HEK293 (cell line): ENCODE data around the gene DHX57.

Experiments
- CTCF ChIA-PET: fragments of 350-600 bp; formaldehyde crosslinking; extraction: SDS; loops from one replicate; lab custom pipeline; 2021; ENCODE audit warnings: antibody characterized with exemption; lab: Yijun Ruan, JAX
- POLR2A ChIA-PET: fragments of 300-600 bp; formaldehyde crosslinking; extraction: SDS; loops from one replicate; lab custom pipeline; 2020; ENCODE audit warnings: antibody characterized with exemption, inconsistent platforms; lab: Yijun Ruan, JAX
- H3K27ac ChIP-seq: fragments of 200-500 bp; sonication (Bioruptor generic); 2 replicates; pipeline ENCODE4 v1.5.1; 2014; ENCODE audit warnings: low read depth, low read length, control low read depth, inconsistent platforms; ENCODE audit errors: extremely low read depth
- H3K36me3 ChIP-seq, 2 experiments: fragments of 200-500 bp in 1 of 2; sonication (Bioruptor generic) in 1 of 2; 1 replicate in 1 of 2; 2 replicates in 1 of 2; pipeline ENCODE4 v1.5.1; 2014 to 2017; ENCODE audit warnings: inconsistent platforms in 2 of 2, low read length in 2 of 2; ENCODE audit not compliant: control insufficient read depth in 2 of 2, insufficient read depth in 1 of 2
- H3K4me1 ChIP-seq: fragments of 200-500 bp; sonication (Bioruptor generic); 2 replicates; pipeline ENCODE4 v1.5.1; 2014; ENCODE audit warnings: mild to moderate bottlenecking, low read length, inconsistent platforms; ENCODE audit not compliant: control insufficient read depth, insufficient read depth
- H3K4me3 ChIP-seq: 2 replicates; pipeline ENCODE4 v1.5.1; 2011; ENCODE audit warnings: low read depth, mild to moderate bottlenecking, control low read depth, low read length, moderate library complexity
- H3K9me3 ChIP-seq: fragments of 200-500 bp; sonication (Bioruptor generic); 2 replicates; pipeline ENCODE4 v1.5.1; 2014; ENCODE audit warnings: low read depth, low read length, inconsistent platforms; ENCODE audit not compliant: control insufficient read depth, insufficient read depth
- GFI1B ChIP-seq: fragments of 450-650 bp; formaldehyde crosslinking; IDR thresholded peaks from 2 replicates; pipeline ENCODE4 v1.5.1; 2016; ENCODE audit warnings: missing biosample characterization, missing genetic modification characterization
- HOXD13 ChIP-seq: sonication (generic); formaldehyde crosslinking; IDR thresholded peaks from 2 replicates; pipeline ENCODE4 v1.8.0; 2022; ENCODE audit warnings: missing genetic modification reagents, borderline replicate concordance
- OSR2 ChIP-seq: fragments of 450-650 bp; formaldehyde crosslinking; IDR thresholded peaks from 2 replicates; pipeline ENCODE4 v1.5.1; 2016; ENCODE audit warnings: missing biosample characterization, missing genetic modification characterization
- OVOL3 ChIP-seq: fragments of 450-650 bp; formaldehyde crosslinking; IDR thresholded peaks from 2 replicates; pipeline ENCODE4 v1.5.1; 2016; ENCODE audit warnings: missing biosample characterization, missing genetic modification characterization
- SP3 ChIP-seq: fragments of 450-650 bp; formaldehyde crosslinking; IDR thresholded peaks from 2 replicates; pipeline ENCODE4 v1.5.1; 2016; ENCODE audit warnings: missing biosample characterization, missing genetic modification characterization
- SP7 ChIP-seq: fragments of 450-650 bp; formaldehyde crosslinking; IDR thresholded peaks from 2 replicates; pipeline ENCODE4 v1.5.1; 2016; ENCODE audit warnings: missing biosample characterization, missing genetic modification characterization
- TCF7L2 ChIP-seq: IDR thresholded peaks from 2 replicates; pipeline ENCODE4 v1.6.1; 2011; ENCODE audit warnings: low read depth, mild to moderate bottlenecking, inconsistent platforms, low read length, moderate library complexity, borderline replicate concordance
- ZBTB1 ChIP-seq: fragments of 450-650 bp; formaldehyde crosslinking; IDR thresholded peaks from 2 replicates; pipeline ENCODE4 v1.5.1; 2016; ENCODE audit warnings: missing biosample characterization, missing genetic modification characterization
- ZBTB48 ChIP-seq: fragments of 450-650 bp; formaldehyde crosslinking; IDR thresholded peaks from 2 replicates; pipeline ENCODE4 v1.5.1; 2016; ENCODE audit warnings: missing biosample characterization, missing genetic modification characterization
- ZBTB7A ChIP-seq: fragments of 450-650 bp; formaldehyde crosslinking; IDR thresholded peaks from 2 replicates; pipeline ENCODE4 v1.5.1; 2016; ENCODE audit warnings: low read depth, missing biosample characterization, missing genetic modification characterization
- ZFP41 ChIP-seq: fragments of 450-650 bp; formaldehyde crosslinking; IDR thresholded peaks from 2 replicates; pipeline ENCODE4 v1.5.1; 2016; ENCODE audit warnings: missing biosample characterization, missing genetic modification characterization, borderline replicate concordance
- ZIC2 ChIP-seq: fragments of 450-650 bp; formaldehyde crosslinking; IDR thresholded peaks from 2 replicates; pipeline ENCODE4 v1.5.1; 2016; ENCODE audit warnings: missing biosample characterization, missing genetic modification characterization
- ZNF112 ChIP-seq: fragments of 450-650 bp; formaldehyde crosslinking; IDR thresholded peaks from 2 replicates; pipeline ENCODE4 v1.5.0; 2017; ENCODE audit warnings: missing biosample characterization, missing genetic modification characterization
- ZNF132 ChIP-seq: fragments of 450-650 bp; formaldehyde crosslinking; IDR thresholded peaks from 2 replicates; pipeline ENCODE4 v1.5.1; 2017; ENCODE audit warnings: missing biosample characterization, missing genetic modification characterization, borderline replicate concordance
- ZNF16 ChIP-seq: fragments of 450-650 bp; formaldehyde crosslinking; IDR thresholded peaks from 2 replicates; pipeline ENCODE4 v1.5.1; 2016; ENCODE audit warnings: low read depth, missing biosample characterization, missing genetic modification characterization
- ZNF174 ChIP-seq: fragments of 450-650 bp; formaldehyde crosslinking; IDR thresholded peaks from 2 replicates; pipeline ENCODE4 v1.5.0; 2017; ENCODE audit warnings: missing biosample characterization, mild to moderate bottlenecking, missing genetic modification characterization
- ZNF19 ChIP-seq: fragments of 450-650 bp; formaldehyde crosslinking; IDR thresholded peaks from 2 replicates; pipeline ENCODE4; 2016; ENCODE audit warnings: missing biosample characterization, missing genetic modification characterization, low read depth
- ZNF223 ChIP-seq: fragments of 450-650 bp; formaldehyde crosslinking; IDR thresholded peaks from 2 replicates; pipeline ENCODE4 v1.5.1; 2016; ENCODE audit warnings: missing biosample characterization, missing genetic modification characterization
- ZNF341 ChIP-seq: fragments of 450-650 bp; formaldehyde crosslinking; IDR thresholded peaks from 2 replicates; pipeline ENCODE4; 2016; ENCODE audit warnings: low read depth, missing biosample characterization, missing genetic modification characterization
- ZNF548 ChIP-seq: fragments of 450-650 bp; formaldehyde crosslinking; IDR thresholded peaks from 2 replicates; pipeline ENCODE4 v1.5.1; 2016; ENCODE audit warnings: missing biosample characterization, missing genetic modification characterization
- ZNF558 ChIP-seq: fragments of 450-650 bp; formaldehyde crosslinking; IDR thresholded peaks from 2 replicates; pipeline ENCODE4 v1.5.1; 2016; ENCODE audit warnings: missing biosample characterization, missing genetic modification characterization
- ZNF561 ChIP-seq: fragments of 450-650 bp; IDR thresholded peaks from 2 replicates; pipeline ENCODE4 v1.5.1; 2018; ENCODE audit warnings: missing biosample characterization, missing genetic modification characterization, borderline replicate concordance
- ZNF658 ChIP-seq: fragments of 450-650 bp; formaldehyde crosslinking; IDR thresholded peaks from 2 replicates; pipeline ENCODE4; 2016; ENCODE audit warnings: missing biosample characterization, missing genetic modification characterization
- ZNF707 ChIP-seq: fragments of 450-650 bp; formaldehyde crosslinking; IDR thresholded peaks from 2 replicates; pipeline ENCODE4 v1.5.1; 2016; ENCODE audit warnings: missing biosample characterization, missing genetic modification characterization
- ZSCAN30 ChIP-seq: fragments of 450-650 bp; IDR thresholded peaks from 2 replicates; pipeline ENCODE4 v1.5.1; 2018; ENCODE audit warnings: missing biosample characterization, mild to moderate bottlenecking, missing genetic modification characterization, moderate library complexity
- ZXDB ChIP-seq: fragments of 450-650 bp; formaldehyde crosslinking; IDR thresholded peaks from 2 replicates; pipeline ENCODE4 v1.5.1; 2016; ENCODE audit warnings: missing biosample characterization, missing genetic modification characterization
- TF ChIP-seq, protein P1 (sequence below): fragments of 450-650 bp; formaldehyde crosslinking; IDR thresholded peaks from 2 replicates; pipeline ENCODE4 v1.5.1; 2016; ENCODE audit warnings: missing biosample characterization, missing genetic modification characterization
- TF ChIP-seq, protein P2 (sequence below): fragments of 450-650 bp; formaldehyde crosslinking; optimal IDR thresholded peaks from 2 replicates; pipeline ENCODE3; 2016; ENCODE audit warnings: missing biosample characterization, mild to moderate bottlenecking, missing genetic modification characterization

Gene DHX57

DNA sequence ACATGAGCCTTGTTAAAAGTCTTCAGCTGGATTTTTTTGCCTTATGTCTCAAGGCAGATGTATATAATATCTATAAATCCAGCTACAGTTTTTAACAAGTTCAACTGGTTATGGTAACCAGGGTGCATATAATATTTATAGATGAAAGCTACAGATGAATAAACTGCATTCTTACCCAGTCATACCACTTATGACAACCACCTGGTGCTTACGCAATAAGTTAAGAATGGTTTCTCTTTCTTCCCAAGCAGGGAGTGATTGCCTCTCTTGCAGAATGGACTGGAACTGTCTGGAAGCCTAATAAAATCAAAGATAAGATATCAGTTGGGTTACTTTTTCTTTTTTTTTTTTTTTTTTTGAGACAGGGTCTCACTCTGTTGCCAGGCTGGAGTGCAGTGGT lies 19.6 kb downstream of the DHX57 start:
- TF ChIP-seq ZNF16 (tag by site-specific recombination) (no peak), ZNF341 (tag by site-specific recombination) (no peak), ZSCAN30 (tag by site-specific recombination) (no peak), ZNF561 (tag by site-specific recombination) (no peak), ZBTB48 (tag by site-specific recombination) (no peak), GFI1B (no peak), ZNF174 (tag by site-specific recombination) (no peak), SP7 (tag by site-specific recombination) (no peak), HOXD13 (no peak), SP3 (tag by site-specific recombination) (no peak), ZNF19 (tag by site-specific recombination) (no peak)
- TF ChIP-seq, protein P1, sequence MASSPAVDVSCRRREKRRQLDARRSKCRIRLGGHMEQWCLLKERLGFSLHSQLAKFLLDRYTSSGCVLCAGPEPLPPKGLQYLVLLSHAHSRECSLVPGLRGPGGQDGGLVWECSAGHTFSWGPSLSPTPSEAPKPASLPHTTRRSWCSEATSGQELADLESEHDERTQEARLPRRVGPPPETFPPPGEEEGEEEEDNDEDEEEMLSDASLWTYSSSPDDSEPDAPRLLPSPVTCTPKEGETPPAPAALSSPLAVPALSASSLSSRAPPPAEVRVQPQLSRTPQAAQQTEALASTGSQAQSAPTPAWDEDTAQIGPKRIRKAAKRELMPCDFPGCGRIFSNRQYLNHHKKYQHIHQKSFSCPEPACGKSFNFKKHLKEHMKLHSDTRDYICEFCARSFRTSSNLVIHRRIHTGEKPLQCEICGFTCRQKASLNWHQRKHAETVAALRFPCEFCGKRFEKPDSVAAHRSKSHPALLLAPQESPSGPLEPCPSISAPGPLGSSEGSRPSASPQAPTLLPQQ (tag by site-specific recombination) = no peak
- Histone ChIP-seq H3K9me3 (no peaks in the 10 kb centered on the region), H3K4me3 (no peak overlapping the region), H3K36me3 (peaks cover 69 to 78% of the 10 kb centered on the region in 2 experiments), H3K4me1 (no peaks in the 10 kb centered on the region), H3K27ac (no peak overlapping the region)
- POLR2A ChIA-PET = no interaction called here
- CTCF ChIA-PET = interaction anchor here (1.3 to 1.6 kb wide), 2 partner anchors 11 to 21 kb away, joined by 4 read pairs; no protein-coding TSS in a partner anchor

DNA sequence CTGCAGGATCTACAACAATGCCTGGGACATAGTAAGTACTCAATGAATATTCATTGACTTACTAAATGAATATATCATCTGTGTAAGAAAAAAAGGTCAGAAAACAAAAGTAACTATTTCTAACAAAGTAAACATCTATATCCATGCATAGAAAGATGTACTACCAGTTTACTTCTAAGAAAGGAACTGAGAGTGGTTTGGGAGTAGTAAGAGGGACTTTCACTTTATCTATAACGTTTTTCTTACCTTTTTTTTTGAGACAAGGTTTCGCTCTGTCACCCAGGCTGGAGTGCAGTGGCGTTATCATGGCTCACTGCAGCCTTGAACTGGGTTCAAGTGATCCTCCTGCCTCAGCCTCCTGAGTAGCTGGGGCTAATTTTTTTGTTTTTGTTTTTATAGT lies 25.7 kb downstream of the DHX57 start:
- TF ChIP-seq ZBTB1 (tag by site-specific recombination) = no peak
- TF ChIP-seq ZNF548 (tag by site-specific recombination) = no peak
- no peak for TF ChIP-seq ZNF658 (tag by site-specific recombination)
- no peak for TF ChIP-seq ZNF341 (tag by site-specific recombination)
- TF ChIP-seq ZIC2 (tag by site-specific recombination) = no peak
- no peak for TF ChIP-seq OVOL3
- no peak for TF ChIP-seq ZNF112 (tag by site-specific recombination)
- no peak for TF ChIP-seq ZNF558 (tag by site-specific recombination)
- TF ChIP-seq OSR2 (tag by site-specific recombination) = no peak
- TF ChIP-seq TCF7L2 = no peak
- TF ChIP-seq, protein P2, sequence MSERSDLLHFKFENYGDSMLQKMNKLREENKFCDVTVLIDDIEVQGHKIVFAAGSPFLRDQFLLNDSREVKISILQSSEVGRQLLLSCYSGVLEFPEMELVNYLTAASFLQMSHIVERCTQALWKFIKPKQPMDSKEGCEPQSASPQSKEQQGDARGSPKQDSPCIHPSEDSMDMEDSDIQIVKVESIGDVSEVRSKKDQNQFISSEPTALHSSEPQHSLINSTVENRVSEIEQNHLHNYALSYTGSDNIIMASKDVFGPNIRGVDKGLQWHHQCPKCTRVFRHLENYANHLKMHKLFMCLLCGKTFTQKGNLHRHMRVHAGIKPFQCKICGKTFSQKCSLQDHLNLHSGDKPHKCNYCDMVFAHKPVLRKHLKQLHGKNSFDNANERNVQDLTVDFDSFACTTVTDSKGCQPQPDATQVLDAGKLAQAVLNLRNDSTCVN (tag by site-specific recombination) = no peak
- TF ChIP-seq ZBTB7A (tag by site-specific recombination) = no peak
- no peak for TF ChIP-seq ZNF707
- no peak for TF ChIP-seq ZNF223
- no peak for TF ChIP-seq ZXDB
- no peak for TF ChIP-seq ZNF132 (tag by site-specific recombination)
- no peak for TF ChIP-seq ZFP41
- TF ChIP-seq, all 188 proteins: peak for 0
- no peak overlapping the region for H3K27ac ChIP-seq
- H3K9me3 ChIP-seq = no peaks in the 10 kb centered on the region
- no peak overlapping the region for H3K4me3 ChIP-seq
- CTCF ChIA-PET = interaction anchor here (0.6 to 1.8 kb wide), 2 partner anchors 15 to 98 kb away, joined by 3 to 5 read pairs; no protein-coding TSS in a partner anchor
- peaks cover 54 to 61% of the 10 kb centered on the region in 2 experiments for H3K36me3 ChIP-seq
- POLR2A ChIA-PET = no interaction called here
- no peaks in the 10 kb centered on the region for H3K4me1 ChIP-seq
